ENCODE data around the gene CCDC134.

CCDC134 gene

GRCh38 chr22:41808400-41808799, 7.9 kb downstream of the CCDC134 start:
- no peak overlapping the region for H3K27ac ChIP-seq
- TF ChIP-seq, protein P1, sequence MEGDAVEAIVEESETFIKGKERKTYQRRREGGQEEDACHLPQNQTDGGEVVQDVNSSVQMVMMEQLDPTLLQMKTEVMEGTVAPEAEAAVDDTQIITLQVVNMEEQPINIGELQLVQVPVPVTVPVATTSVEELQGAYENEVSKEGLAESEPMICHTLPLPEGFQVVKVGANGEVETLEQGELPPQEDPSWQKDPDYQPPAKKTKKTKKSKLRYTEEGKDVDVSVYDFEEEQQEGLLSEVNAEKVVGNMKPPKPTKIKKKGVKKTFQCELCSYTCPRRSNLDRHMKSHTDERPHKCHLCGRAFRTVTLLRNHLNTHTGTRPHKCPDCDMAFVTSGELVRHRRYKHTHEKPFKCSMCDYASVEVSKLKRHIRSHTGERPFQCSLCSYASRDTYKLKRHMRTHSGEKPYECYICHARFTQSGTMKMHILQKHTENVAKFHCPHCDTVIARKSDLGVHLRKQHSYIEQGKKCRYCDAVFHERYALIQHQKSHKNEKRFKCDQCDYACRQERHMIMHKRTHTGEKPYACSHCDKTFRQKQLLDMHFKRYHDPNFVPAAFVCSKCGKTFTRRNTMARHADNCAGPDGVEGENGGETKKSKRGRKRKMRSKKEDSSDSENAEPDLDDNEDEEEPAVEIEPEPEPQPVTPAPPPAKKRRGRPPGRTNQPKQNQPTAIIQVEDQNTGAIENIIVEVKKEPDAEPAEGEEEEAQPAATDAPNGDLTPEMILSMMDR (IDR thresholded peaks at IDR 0.05), result no peak
- no peak for TF ChIP-seq ZFX (IDR thresholded peaks at IDR 0.05; ENCODE audit: borderline replicate concordance)

- TF ChIP-seq, protein P1 (IDR thresholded peaks at IDR 0.05), result no peak
- TF ChIP-seq ZFX (IDR thresholded peaks at IDR 0.05; ENCODE audit: borderline replicate concordance), result no peak
- no peak overlapping the region for H3K27ac ChIP-seq
Observed at GRCh38 chr22:41810022-41810421, 9.5 kb downstream of the CCDC134 start.

DNA sequence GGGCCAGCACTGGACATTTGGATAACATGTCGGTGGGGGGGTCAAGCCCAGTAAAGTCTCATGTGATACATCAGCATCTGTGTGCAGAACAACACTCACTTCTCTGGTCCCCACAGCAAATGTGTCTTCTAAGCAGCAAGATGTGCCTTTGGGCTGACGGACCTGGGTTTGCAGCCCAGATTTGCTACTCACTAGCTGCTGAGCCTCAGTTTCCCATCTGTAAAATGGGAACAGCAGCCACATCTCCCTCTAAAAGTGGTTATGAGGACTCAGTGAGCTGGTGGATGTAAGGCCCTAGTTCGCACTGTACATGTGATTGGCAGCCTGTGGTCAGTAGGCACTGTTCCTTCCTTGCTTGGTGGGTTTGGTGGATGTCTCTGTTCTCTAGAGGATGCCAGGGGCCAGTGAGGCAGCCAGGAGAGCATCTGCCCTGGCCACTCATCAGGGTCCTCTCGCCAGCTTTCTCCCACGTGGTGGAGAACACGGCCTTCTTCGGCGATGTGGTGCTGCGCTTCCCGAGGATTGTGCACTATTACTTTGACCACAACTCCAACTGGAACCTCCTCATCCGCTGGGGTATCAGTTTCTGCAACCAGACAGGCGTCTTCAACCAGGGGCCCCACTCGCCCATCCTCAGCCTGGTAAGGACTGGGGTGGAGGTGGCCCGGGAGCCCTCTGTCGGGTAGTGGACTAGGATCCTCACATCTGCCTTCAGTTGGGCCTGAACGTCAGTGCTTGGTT, 12.5 kb downstream of the CCDC134 start:
- TF ChIP-seq ZFX (IDR thresholded peaks at IDR 0.05; ENCODE audit: borderline replicate concordance), result no peak
- TF ChIP-seq, protein P1 (IDR thresholded peaks at IDR 0.05), result no peak
- H3K27ac ChIP-seq, result no peak overlapping the region

DNA sequence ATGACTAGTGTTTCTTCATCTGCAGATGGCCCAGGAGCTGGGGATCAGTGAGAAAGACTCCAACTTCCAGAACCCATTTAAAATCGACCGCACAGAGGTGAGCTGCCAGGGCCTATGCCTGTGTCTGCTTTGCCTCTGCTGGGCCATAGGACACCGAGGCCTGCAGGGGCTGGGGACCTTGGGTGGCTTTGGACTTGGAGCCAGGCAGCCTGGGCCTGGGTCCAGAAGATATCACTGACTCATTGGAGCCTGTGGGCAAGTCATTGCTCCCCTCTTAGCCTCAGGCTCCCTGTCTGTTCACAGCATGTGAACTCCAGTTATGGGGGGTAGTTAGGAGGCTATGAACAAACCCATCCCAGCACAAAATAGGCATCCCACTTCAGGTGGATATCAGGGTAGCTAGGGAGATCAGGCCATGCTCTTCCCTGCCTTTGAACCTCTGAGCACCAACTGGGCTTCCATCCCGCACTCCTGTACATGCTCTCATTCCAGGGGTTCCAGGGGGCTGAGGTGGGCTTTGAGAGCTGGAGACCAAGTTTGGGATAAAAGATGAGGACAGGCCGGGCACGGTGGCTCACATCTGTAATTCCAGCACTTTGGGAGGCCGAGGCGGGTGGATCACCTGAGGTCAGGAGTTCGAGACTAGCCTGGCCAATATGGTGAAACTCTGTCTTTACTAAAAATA, 13.4 kb downstream of the CCDC134 start:
- TF ChIP-seq ZFX (IDR thresholded peaks at IDR 0.05; ENCODE audit: borderline replicate concordance), result no peak
- TF ChIP-seq, protein P1 (IDR thresholded peaks at IDR 0.05), result no peak
- no peak overlapping the region for H3K27ac ChIP-seq

- no peak for TF ChIP-seq ZFX (IDR thresholded peaks at IDR 0.05; ENCODE audit: borderline replicate concordance)
- TF ChIP-seq, protein P1 (IDR thresholded peaks at IDR 0.05), result no peak
- H3K27ac ChIP-seq, result no peak overlapping the region
Observed at GRCh38 chr22:41815716-41816115, 15.2 kb downstream of the CCDC134 start.

GRCh38 chr22:41816241-41816640, 15.8 kb downstream of the CCDC134 start:
- TF ChIP-seq, protein P1 (IDR thresholded peaks at IDR 0.05), result no peak
- no peak for TF ChIP-seq ZFX (IDR thresholded peaks at IDR 0.05; ENCODE audit: borderline replicate concordance)

GRCh38 chr22:41816871-41817270, 16.4 kb downstream of the CCDC134 start:
- TF ChIP-seq, protein P1 (IDR thresholded peaks at IDR 0.05), result no peak
- no peak for TF ChIP-seq ZFX (IDR thresholded peaks at IDR 0.05; ENCODE audit: borderline replicate concordance)
- H3K27ac ChIP-seq, result no peak overlapping the region

More at GRCh38 chr22:41816241-41816640, 15.8 kb downstream of the CCDC134 start:
- no peak overlapping the region for H3K27ac ChIP-seq

Data from 22Rv1 (cell line).